T-cell (primary cell): ENCODE results near the gene ZNF514. TPM values are rescaled to one million over a fixed set of nuclear protein-coding genes. Genes with fewer than 3 reads are reported as not detected.

Experiments used
- ATAC-seq, 4 experiments: fragments of 200-7000 bp in 3 of 4; fragments of 150-1000 bp in 1 of 4; cut with Tn5 transposase; replicated peaks in 1 of 4; 1 replicate in 3 of 4; 2 replicates in 1 of 4; pipeline ENCODE4 v1.10.0; 2021; ENCODE audit warnings: moderate library complexity in 3 of 4, mild to moderate bottlenecking in 2 of 4, moderate number of reproducible peaks in 1 of 4
- CTCF ChIA-PET, 2 donors: fragments of 300-600 bp; sonication (Branson Sonifier 250); formaldehyde crosslinking; loops; one replicate each; lab custom pipeline; 2022; ENCODE audit warnings: antibody characterized with exemption in 2 of 2; lab: Charles Lee
- POLR2A ChIA-PET, 2 donors: fragments of 300-600 bp; sonication (Branson Sonifier 250); formaldehyde crosslinking; loops; one replicate each; lab custom pipeline; 2022; ENCODE audit warnings: antibody characterized with exemption in 2 of 2; lab: Charles Lee
- DNase-seq, 35 experiments: peaks; one replicate each; pipeline versions ENCODE4 v3.0.0 to v3.0.0-alpha.2; 2013 to 2023
- H3K27ac ChIP-seq: one replicate; pipeline ENCODE4 v1.5.1; 2013; ENCODE audit warnings: low read length
- H3K27me3 ChIP-seq, 2 experiments: replicated peaks in 1 of 2; 1 replicate in 1 of 2; 2 replicates in 1 of 2; pipeline versions ENCODE4 v1.6.1 to v1.7.0; 2013; ENCODE audit warnings: low read length in 1 of 2, mixed read lengths in 1 of 2; ENCODE audit not compliant: control insufficient read depth in 2 of 2, insufficient read depth in 2 of 2; ENCODE audit errors: extremely low read depth in 1 of 2
- H3K36me3 ChIP-seq, 2 donors: 1 replicate in 1 of 2; 2 replicates in 1 of 2; pipeline versions ENCODE4 v1.6.1 to v1.7.0; 2013; ENCODE audit warnings: low read length in 1 of 2; ENCODE audit not compliant: control insufficient read depth in 2 of 2, insufficient read depth in 1 of 2; ENCODE audit errors: extremely low read depth in 1 of 2
- H3K4me1 ChIP-seq, 2 experiments: 1 replicate in 1 of 2; 2 replicates in 1 of 2; pipeline versions ENCODE4 v1.6.1 to v1.7.0; 2013; ENCODE audit warnings: low read length in 2 of 2, mixed read lengths in 1 of 2; ENCODE audit not compliant: insufficient read depth in 2 of 2, control insufficient read depth in 1 of 2; ENCODE audit errors: extremely low read depth in 1 of 2
- H3K4me3 ChIP-seq, 2 donors: 1 replicate in 1 of 2; 2 replicates in 1 of 2; pipeline versions ENCODE4 v1.5.1 to v1.7.0; 2013; ENCODE audit warnings: mild to moderate bottlenecking in 2 of 2, low read length in 1 of 2, moderate library complexity in 1 of 2; ENCODE audit not compliant: control insufficient read depth in 1 of 2; ENCODE audit errors: extremely low read depth in 1 of 2
- H3K9me3 ChIP-seq: 2 replicates; pipeline ENCODE4 v1.7.0; 2013
- H3K27ac Mint-ChIP-seq, 2 donors: one replicate each; pipeline ENCODE4 v1.8.0; 2020 to 2021; ENCODE audit warnings: mild to moderate bottlenecking in 2 of 2, mixed read lengths in 2 of 2
- H3K27me3 Mint-ChIP-seq, 2 donors: one replicate each; pipeline ENCODE4 v1.8.0; 2021 to 2022; ENCODE audit warnings: mixed read lengths in 2 of 2
- H3K36me3 Mint-ChIP-seq: one replicate; pipeline ENCODE4 v1.8.0; 2021; ENCODE audit warnings: mixed read lengths
- H3K4me1 Mint-ChIP-seq, 3 donors: one replicate each; pipeline ENCODE4 v1.8.0; 2020 to 2022; ENCODE audit warnings: mixed read lengths in 3 of 3, mild to moderate bottlenecking in 1 of 3
- H3K4me3 Mint-ChIP-seq, 3 donors: one replicate each; pipeline ENCODE4 v1.8.0; 2020 to 2022; ENCODE audit warnings: mild to moderate bottlenecking in 3 of 3, mixed read lengths in 3 of 3, moderate library complexity in 3 of 3
- H3K9me3 Mint-ChIP-seq, 3 donors: one replicate each; pipeline ENCODE4 v1.8.0; 2020 to 2022; ENCODE audit warnings: mixed read lengths in 3 of 3
- WGBS: methylation state at CpG from one replicate; pipeline ENCODE4 v1.1.5; 2013; ENCODE audit warnings: missing lambda C conversion rate; ENCODE audit not compliant: insufficient coverage; 5-methylcytosine and 5-hydroxymethylcytosine counted together
- total RNA-seq, 35 experiments: library from RNA in 6 of 35; stranded (reverse) in 6 of 35; fragments of 120-200 nt in 1 of 35; gene quantifications; one replicate each; pipeline versions ENCODE4 v1.2.1 to v1.2.4 and lab custom pipeline; 2013 to 2026

Gene ZNF514
- total RNA-seq, 5 donors from 2014 or later (not counting 1 experiment from before 2014, with no cell fraction given) = 11.8 to 29.2 (median 25.5) TPM

- Mint-ChIP-seq H3K9me3 (no peaks in the 10 kb centered on the region), H3K36me3 (peaks cover 6% of the 10 kb centered on the region), H3K27me3 (no peaks in the 10 kb centered on the region), H3K4me3 (peak within 1 kb of the TSS; percentile 94 to 98 (median 96)), H3K4me1 (peaks cover 48 to 56% (median 48%) of the 10 kb centered on the region in 3 donors), H3K27ac (peak within 1 kb of the TSS; percentile 93 to 95)
- Histone ChIP-seq H3K27ac (peak within 1 kb of the TSS; percentile 11), H3K4me3 (peak within 1 kb of the TSS; percentile 78 to 83), H3K4me1 (peaks cover 9 to 19% of the 10 kb centered on the region in 2 experiments), H3K9me3 (no peaks in the 10 kb centered on the region), H3K27me3 (no peaks in the 10 kb centered on the region), H3K36me3 (peaks cover 0 to 5% of the 10 kb centered on the region in 2 donors)
- WGBS = under 1% methylated on average over 79 of the region's 86 CpGs
- ATAC-seq = peak; percentile 95 to 98 (median 96)
- ChIA-PET CTCF (interaction anchor here (0.6 to 3.1 kb wide), 8 partner anchors 37 to 167 kb away, joined by 3 to 14 read pairs (median 6); partner anchors contain the start of gene ZNF514 (in 2 of the 2)), POLR2A (interaction anchor here in 1 of 2 donors (0.6 kb wide), 1 partner anchor 43 kb away, joined by 3 read pairs; no protein-coding TSS in a partner anchor)
- peak; percentile 49 to 89 (median 75) for DNase-seq
These were observed 38.0 kb downstream of the ZNF514 start, which contains the start of gene MRPS5 for GRCh38 chr2:95121407-95122196. Gene MRPS5 (minus strand): TSS chr2:95121808. CDS start chr2:95121791, 17 bp downstream.

- whole genome bisulfite sequencing = 4% methylated on average over 11 of the region's 11 CpGs
- H3K27me3 Mint-ChIP-seq = no peaks in the 10 kb centered on the region
- ATAC-seq = no peak
These were observed 38.6 kb downstream of the ZNF514 start for GRCh38 chr2:95121093-95121406.

GRCh38 chr2:95115418-95115817, 44.2 kb downstream of the ZNF514 start:
- H3K36me3 ChIP-seq = peaks cover 10 to 40% of the 10 kb centered on the region in 2 donors
- WGBS = 18% methylated on average over 3 of the region's 7 CpGs
- no peak overlapping the region for H3K4me3 Mint-ChIP-seq

More at GRCh38 chr2:95121093-95121406, 38.6 kb downstream of the ZNF514 start:
- POLR2A ChIA-PET = interaction anchor here in 1 of 2 donors (0.6 kb wide), 1 partner anchor 43 kb away, joined by 3 read pairs; no protein-coding TSS in a partner anchor
- H3K27ac ChIP-seq = no peak overlapping the region
- CTCF ChIA-PET = interaction anchor here (1.3 to 3.1 kb wide), 6 partner anchors 38 to 99 kb away, joined by 3 to 14 read pairs (median 6); partner anchors contain the start of gene ZNF514 (in 2 of the 2)
- H3K36me3 Mint-ChIP-seq = peaks cover 6% of the 10 kb centered on the region
- H3K36me3 ChIP-seq = peaks cover 0 to 5% of the 10 kb centered on the region in 2 donors
- peaks cover 9 to 19% of the 10 kb centered on the region in 2 experiments for H3K4me1 ChIP-seq
- H3K27ac Mint-ChIP-seq = peak overlapping the region; percentile 93 to 94
- peak overlapping the region; percentile 94 to 98 (median 96) for H3K4me3 Mint-ChIP-seq
- H3K4me1 Mint-ChIP-seq = peaks cover 48 to 56% (median 48%) of the 10 kb centered on the region in 3 donors
- peak overlapping the region; percentile 78 to 83 for H3K4me3 ChIP-seq
- no peaks in the 10 kb centered on the region for H3K27me3 ChIP-seq
- no peak for DNase-seq
- H3K9me3 ChIP-seq = no peaks in the 10 kb centered on the region
- H3K9me3 Mint-ChIP-seq = no peaks in the 10 kb centered on the region

GRCh38 chr2:95113464-95113863, 46.2 kb downstream of the ZNF514 start:
- Histone ChIP-seq H3K27ac (no peak overlapping the region), H3K4me3 (no peak overlapping the region), H3K9me3 (no peaks in the 10 kb centered on the region), H3K4me1 (peaks cover 0 to 5% of the 10 kb centered on the region in 2 experiments), H3K27me3 (no peaks in the 10 kb centered on the region), H3K36me3 (peaks cover 15 to 55% of the 10 kb centered on the region in 2 donors)
- DNase-seq (no peak), ATAC-seq (no peak)
- Mint-ChIP-seq H3K27me3 (no peaks in the 10 kb centered on the region), H3K9me3 (no peaks in the 10 kb centered on the region), H3K36me3 (peaks cover 35% of the 10 kb centered on the region), H3K4me1 (peaks cover 25 to 36% (median 28%) of the 10 kb centered on the region in 3 donors), H3K27ac (no peak overlapping the region), H3K4me3 (no peak overlapping the region)
- 100% methylated on average over 2 of the region's 7 CpGs for WGBS
- ChIA-PET CTCF (interaction anchor here in 1 of 2 donors (0.7 to 2.7 kb wide), 3 partner anchors 34 to 91 kb away, joined by 8 to 32 read pairs (median 19); no protein-coding TSS in a partner anchor), POLR2A (no interaction called here)

More at GRCh38 chr2:95115418-95115817, 44.2 kb downstream of the ZNF514 start:
- Histone ChIP-seq H3K9me3 (no peaks in the 10 kb centered on the region), H3K4me1 (peaks cover 11 to 12% of the 10 kb centered on the region in 2 experiments), H3K27ac (no peak overlapping the region), H3K4me3 (no peak overlapping the region), H3K27me3 (no peaks in the 10 kb centered on the region)
- H3K27ac Mint-ChIP-seq = no peak overlapping the region
- ATAC-seq (peak; percentile 96 to 99 (median 98)), DNase-seq (peak; percentile 45 to 84 (median 68))
- ChIA-PET POLR2A (interaction anchor here in 1 of 2 donors (0.6 to 1.0 kb wide), 4 partner anchors 36 to 93 kb away, joined by 3 to 6 read pairs (median 4); no protein-coding TSS in a partner anchor), CTCF (interaction anchor here (0.5 to 4.8 kb wide), 19 partner anchors 10 to 243 kb away, joined by 3 to 44 read pairs (median 5); partner anchors contain the start of gene MAL (in 1 of the 2))
- peaks cover 21% of the 10 kb centered on the region for H3K36me3 Mint-ChIP-seq
- H3K9me3 Mint-ChIP-seq = no peaks in the 10 kb centered on the region
- H3K27me3 Mint-ChIP-seq = no peaks in the 10 kb centered on the region
- peaks cover 43 to 49% (median 46%) of the 10 kb centered on the region in 3 donors for H3K4me1 Mint-ChIP-seq

GRCh38 chr2:95110395-95110794, 49.3 kb downstream of the ZNF514 start:
- ATAC-seq = no peak
- H3K4me3 Mint-ChIP-seq = no peak overlapping the region
- H3K36me3 Mint-ChIP-seq = peaks cover 58% of the 10 kb centered on the region
- no peaks in the 10 kb centered on the region for H3K27me3 ChIP-seq
- no peaks in the 10 kb centered on the region for H3K9me3 Mint-ChIP-seq
- peaks cover 11 to 24% (median 15%) of the 10 kb centered on the region in 3 donors for H3K4me1 Mint-ChIP-seq
- peaks cover 19 to 84% of the 10 kb centered on the region in 2 donors for H3K36me3 ChIP-seq
- ChIA-PET CTCF (interaction anchor here in 1 of 2 donors (0.5 kb wide), 1 partner anchor 122 kb away, joined by 5 read pairs; no protein-coding TSS in a partner anchor), POLR2A (no interaction called here)
- peaks cover 0 to 5% of the 10 kb centered on the region in 2 experiments for H3K4me1 ChIP-seq
- no peaks in the 10 kb centered on the region for H3K9me3 ChIP-seq
- no peak overlapping the region for H3K4me3 ChIP-seq
- DNase-seq = no peak
- H3K27ac ChIP-seq = no peak overlapping the region
- no peak overlapping the region for H3K27ac Mint-ChIP-seq
- H3K27me3 Mint-ChIP-seq = no peaks in the 10 kb centered on the region

- Mint-ChIP-seq H3K27ac (no peak overlapping the region), H3K36me3 (peaks cover 61% of the 10 kb centered on the region), H3K4me1 (peaks cover 2 to 14% (median 6%) of the 10 kb centered on the region in 3 donors), H3K4me3 (no peak overlapping the region), H3K27me3 (no peaks in the 10 kb centered on the region), H3K9me3 (no peaks in the 10 kb centered on the region)
- Histone ChIP-seq H3K27ac (no peak overlapping the region), H3K27me3 (no peaks in the 10 kb centered on the region), H3K36me3 (peaks cover 26 to 86% of the 10 kb centered on the region in 2 donors), H3K4me3 (no peak overlapping the region), H3K4me1 (no peaks in the 10 kb centered on the region), H3K9me3 (no peaks in the 10 kb centered on the region)
- ChIA-PET POLR2A (no interaction called here), CTCF (no interaction called here)
- no peak for DNase-seq
- ATAC-seq = no peak
- WGBS = no CpG with 5 or more reads among the region's 6 CpGs
These were observed 50.4 kb downstream of the ZNF514 start for GRCh38 chr2:95109260-95109659.
